Endothelial cell (in vitro differentiated cells): ENCODE data around the gene MRPL23. TPM values are rescaled to one million over a fixed set of nuclear protein-coding genes. Genes with fewer than 3 reads are reported as not detected.

ENCODE experiments used
- DNase-seq: peaks from one replicate; pipeline ENCODE4 v3.0.0; 2021; ENCODE audit warnings: low spot score
- H3K27ac Mint-ChIP-seq: one replicate; pipeline ENCODE4 v1.8.0; 2021; ENCODE audit warnings: mixed read lengths, inconsistent platforms; ENCODE audit not compliant: unreplicated experiment
- H3K27me3 Mint-ChIP-seq: one replicate; pipeline ENCODE4 v1.8.0; 2021; ENCODE audit warnings: mild to moderate bottlenecking, moderate library complexity, mixed read lengths, inconsistent platforms; ENCODE audit not compliant: unreplicated experiment
- H3K36me3 Mint-ChIP-seq: one replicate; pipeline ENCODE4 v1.8.0; 2021; ENCODE audit warnings: mild to moderate bottlenecking, low read depth, mixed read lengths, inconsistent platforms; ENCODE audit not compliant: unreplicated experiment
- H3K4me1 Mint-ChIP-seq: one replicate; pipeline ENCODE4 v1.8.0; 2021; ENCODE audit warnings: mild to moderate bottlenecking, mixed read lengths, inconsistent platforms; ENCODE audit not compliant: unreplicated experiment
- H3K4me3 Mint-ChIP-seq: one replicate; pipeline ENCODE4 v1.8.0; 2021; ENCODE audit warnings: mild to moderate bottlenecking, mixed read lengths, inconsistent platforms; ENCODE audit not compliant: unreplicated experiment
- H3K9me3 Mint-ChIP-seq: one replicate; pipeline ENCODE4 v1.8.0; 2021; ENCODE audit warnings: mixed read lengths, inconsistent platforms; ENCODE audit not compliant: unreplicated experiment
- total RNA-seq: library from RNA; stranded (reverse); fragmentation: NEBNext Ultra II Directional; extraction: Animal tissue kit (Norgen Biotek cat#: 25700); gene quantifications from one replicate; pipeline ENCODE4 v1.2.1, GENCODE V29; 2021; ENCODE audit not compliant: unreplicated experiment
- TF ChIP-seq, protein P1 (sequence below): fragments of 200-600 bp; sonication (generic); IDR thresholded peaks from one replicate; pipeline ENCODE4 v1.5.0; 2021; ENCODE audit warnings: antibody characterized with exemption; ENCODE audit not compliant: unreplicated experiment

Gene MRPL23
- total RNA-seq, 1 donor from 2014 or later = 29.2 TPM

DNA sequence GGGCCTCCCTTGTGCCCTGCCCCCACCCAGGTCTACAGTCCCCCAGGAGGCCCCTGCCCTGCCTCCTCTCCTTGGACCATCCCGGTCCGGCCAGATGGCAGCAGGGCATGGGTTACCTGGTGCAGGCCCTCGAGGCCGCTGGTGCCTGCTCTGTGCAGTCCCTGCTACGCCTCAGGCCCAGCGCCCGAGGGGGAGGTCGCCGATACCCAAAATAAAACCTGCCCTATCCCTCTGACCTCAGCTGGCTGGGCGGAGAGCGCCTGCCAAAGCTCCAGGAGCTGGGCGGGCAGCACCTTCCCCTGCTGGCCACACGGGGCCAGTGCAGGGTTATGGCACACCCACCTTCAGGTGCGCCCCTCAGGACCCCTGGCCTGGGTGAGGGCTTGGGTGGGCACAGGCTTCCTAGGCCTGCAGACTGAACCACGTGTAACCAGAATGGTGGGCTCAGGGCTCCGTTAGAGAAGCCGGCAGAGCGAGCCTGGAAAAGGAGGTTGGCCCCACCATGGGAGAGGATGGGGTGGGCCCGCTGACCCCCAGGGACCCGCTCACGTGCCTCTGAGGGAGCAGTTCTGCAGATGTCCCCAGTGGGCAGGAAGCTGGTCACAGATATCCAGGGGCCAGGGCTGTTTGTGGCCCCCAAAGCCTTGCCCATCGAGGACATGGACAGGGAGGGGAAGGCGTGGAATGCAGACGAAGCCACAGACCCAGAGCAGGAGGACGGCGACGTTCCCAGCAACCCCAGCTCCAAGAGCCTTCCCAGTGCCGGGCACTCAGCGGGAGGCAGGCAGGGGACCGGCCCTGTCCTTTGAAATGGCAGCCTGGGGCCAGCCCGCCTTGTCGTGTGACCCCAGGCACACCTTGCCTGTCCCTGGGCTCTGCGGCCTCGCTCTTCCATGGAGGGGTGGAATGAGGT lies 29.4 kb upstream of the MRPL23 start:
- H3K36me3 Mint-ChIP-seq = peaks cover 12% of the 10 kb centered on the region
- no peaks in the 10 kb centered on the region for H3K9me3 Mint-ChIP-seq
- TF ChIP-seq, protein P1, sequence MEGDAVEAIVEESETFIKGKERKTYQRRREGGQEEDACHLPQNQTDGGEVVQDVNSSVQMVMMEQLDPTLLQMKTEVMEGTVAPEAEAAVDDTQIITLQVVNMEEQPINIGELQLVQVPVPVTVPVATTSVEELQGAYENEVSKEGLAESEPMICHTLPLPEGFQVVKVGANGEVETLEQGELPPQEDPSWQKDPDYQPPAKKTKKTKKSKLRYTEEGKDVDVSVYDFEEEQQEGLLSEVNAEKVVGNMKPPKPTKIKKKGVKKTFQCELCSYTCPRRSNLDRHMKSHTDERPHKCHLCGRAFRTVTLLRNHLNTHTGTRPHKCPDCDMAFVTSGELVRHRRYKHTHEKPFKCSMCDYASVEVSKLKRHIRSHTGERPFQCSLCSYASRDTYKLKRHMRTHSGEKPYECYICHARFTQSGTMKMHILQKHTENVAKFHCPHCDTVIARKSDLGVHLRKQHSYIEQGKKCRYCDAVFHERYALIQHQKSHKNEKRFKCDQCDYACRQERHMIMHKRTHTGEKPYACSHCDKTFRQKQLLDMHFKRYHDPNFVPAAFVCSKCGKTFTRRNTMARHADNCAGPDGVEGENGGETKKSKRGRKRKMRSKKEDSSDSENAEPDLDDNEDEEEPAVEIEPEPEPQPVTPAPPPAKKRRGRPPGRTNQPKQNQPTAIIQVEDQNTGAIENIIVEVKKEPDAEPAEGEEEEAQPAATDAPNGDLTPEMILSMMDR = peak; percentile 75
- H3K4me3 Mint-ChIP-seq = no peak overlapping the region
- peaks cover 3% of the 10 kb centered on the region for H3K4me1 Mint-ChIP-seq
- H3K27ac Mint-ChIP-seq = no peak overlapping the region
- H3K27me3 Mint-ChIP-seq = peaks cover 13% of the 10 kb centered on the region
- DNase-seq = no peak

DNA sequence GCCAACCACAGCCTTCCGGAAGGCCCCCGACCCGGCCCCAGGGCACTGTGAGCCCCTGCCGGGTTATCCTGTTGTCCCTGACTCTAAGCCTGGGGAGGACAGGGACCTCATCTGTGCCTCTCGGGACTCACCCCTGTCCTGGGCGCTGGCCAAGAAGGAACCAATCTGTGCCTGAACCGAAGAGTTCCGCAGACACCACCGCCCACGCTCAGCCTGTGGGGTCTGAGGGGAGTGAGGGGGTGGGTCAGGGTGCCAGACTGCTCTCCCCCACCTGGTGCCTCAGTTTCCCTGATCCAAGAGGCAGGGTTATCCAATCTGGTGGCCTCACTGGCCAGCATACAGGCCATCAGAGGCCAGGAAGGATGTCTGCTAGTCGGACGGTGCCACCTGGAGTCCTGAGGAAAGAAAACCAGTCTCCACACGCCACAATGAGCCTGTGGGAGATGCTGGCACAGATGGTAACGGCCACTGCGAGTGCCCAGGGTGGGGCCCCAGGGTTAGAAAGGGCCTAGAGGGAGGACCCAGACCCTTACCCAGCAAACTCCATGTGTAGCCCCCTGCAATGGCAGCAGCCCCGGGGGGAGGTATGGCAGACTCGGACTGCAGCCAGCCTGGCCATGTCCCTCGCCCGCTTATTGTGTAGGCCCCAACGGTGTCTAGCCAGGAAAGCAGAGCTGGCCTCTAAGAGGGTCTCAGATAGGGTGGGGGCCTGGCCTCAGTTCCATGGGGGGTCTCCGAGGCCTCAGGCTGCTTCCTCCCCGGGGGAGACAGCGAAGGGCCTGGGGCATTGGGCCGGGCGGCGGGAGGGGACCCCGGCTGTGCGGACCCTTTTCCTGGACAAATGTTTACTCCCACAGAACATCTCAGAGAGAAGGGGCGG lies 28.5 kb upstream of the MRPL23 start:
- Mint-ChIP-seq H3K36me3 (peaks cover 12% of the 10 kb centered on the region), H3K27ac (no peak overlapping the region), H3K27me3 (peaks cover 16% of the 10 kb centered on the region), H3K4me3 (no peak overlapping the region), H3K9me3 (no peaks in the 10 kb centered on the region), H3K4me1 (peaks cover 3% of the 10 kb centered on the region)
- DNase-seq = no peak
- TF ChIP-seq, protein P1 = no peak

DNA sequence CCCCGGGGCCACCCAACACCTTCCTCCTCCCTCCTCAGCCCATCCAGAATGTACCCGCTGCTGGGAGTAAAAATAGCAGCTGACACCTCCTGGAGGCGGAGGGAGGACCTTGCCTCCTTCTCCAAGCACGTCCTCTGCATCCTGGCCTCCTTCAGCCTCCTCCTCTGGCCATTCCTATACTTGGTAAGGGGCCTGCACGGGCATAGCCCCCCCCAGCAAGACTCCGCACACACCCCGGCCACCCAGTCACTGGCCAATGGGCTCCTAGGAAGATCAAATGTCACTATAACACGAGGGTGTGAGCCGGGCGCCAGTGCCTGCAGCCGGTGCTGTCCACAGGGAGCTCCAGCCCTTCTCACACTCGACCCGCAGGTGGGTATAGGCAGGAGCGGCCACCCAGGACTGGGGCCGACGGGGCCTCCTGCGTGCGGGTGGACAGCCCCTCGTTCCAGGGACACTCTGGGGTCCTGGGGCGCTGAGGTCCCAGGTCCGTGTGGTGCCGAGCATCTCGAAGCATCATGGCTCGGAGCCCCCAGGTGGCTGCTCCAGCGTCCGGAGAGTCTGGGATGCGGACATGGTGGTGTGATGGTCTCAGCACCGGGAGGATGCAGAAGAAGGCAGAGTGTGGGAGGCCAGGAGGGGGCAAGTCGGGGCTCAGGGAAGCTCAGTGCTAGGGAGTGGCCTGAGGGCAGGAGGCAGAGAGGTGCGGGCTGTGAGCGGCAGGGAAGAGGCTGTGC lies 27.6 kb upstream of the MRPL23 start, which contains the start of gene TNNT3:
TSS of gene TNNT3 (plus strand) at position 313 of the 737 bp plus-strand sequence. CDS start 3,172 bp downstream, outside the sequence.
- Mint-ChIP-seq H3K27ac (no peak within 1 kb of the TSS), H3K4me3 (no peak within 1 kb of the TSS), H3K9me3 (no peaks in the 10 kb centered on the region), H3K4me1 (peaks cover 2% of the 10 kb centered on the region), H3K27me3 (peaks cover 16% of the 10 kb centered on the region), H3K36me3 (peaks cover 7% of the 10 kb centered on the region)
- DNase-seq = no peak
- TF ChIP-seq, protein P1 = no peak

DNA sequence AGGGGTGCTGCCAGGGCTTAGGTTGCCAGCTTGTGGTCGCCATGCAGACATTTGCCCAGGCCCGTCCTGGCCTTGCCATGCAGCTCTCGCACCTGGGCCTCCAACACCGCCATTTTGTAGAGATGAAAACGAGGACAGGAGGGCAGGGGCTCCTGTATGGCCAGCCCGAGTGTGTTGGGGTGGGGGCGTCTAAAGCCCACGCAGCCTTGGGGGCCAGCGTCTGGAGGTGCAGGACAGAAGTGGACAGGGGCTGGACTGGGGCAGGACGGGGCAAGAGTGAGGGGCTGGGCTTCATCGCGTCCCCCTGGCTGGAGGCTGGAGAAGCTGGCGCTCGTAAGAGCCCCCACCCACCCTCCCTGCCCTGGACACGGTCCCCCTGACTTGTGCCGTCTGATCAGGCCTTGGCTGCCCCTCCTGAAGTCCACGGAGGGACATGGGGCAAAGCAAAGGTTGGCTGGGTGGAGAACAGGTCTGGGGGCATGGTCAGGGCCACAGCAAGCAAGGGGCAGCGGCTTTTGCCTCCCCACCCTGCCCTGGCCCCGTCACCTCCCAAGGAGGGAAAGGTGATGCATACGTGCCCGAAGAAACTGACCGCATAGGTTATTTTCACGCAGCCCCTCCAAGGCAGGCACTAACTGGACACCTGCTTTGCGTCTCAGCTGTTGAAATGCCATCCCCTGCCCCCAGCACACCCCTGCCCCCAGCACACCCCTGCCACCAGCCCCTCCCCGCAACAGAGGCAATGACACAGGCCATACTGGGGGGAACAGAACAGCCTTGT lies 26.8 kb upstream of the MRPL23 start:
- H3K36me3 Mint-ChIP-seq = no peaks in the 10 kb centered on the region
- H3K27ac Mint-ChIP-seq = no peak overlapping the region
- TF ChIP-seq, protein P1 = no peak
- no peaks in the 10 kb centered on the region for H3K4me1 Mint-ChIP-seq
- no peak for DNase-seq
- no peaks in the 10 kb centered on the region for H3K9me3 Mint-ChIP-seq
- H3K27me3 Mint-ChIP-seq = peaks cover 13% of the 10 kb centered on the region
- H3K4me3 Mint-ChIP-seq = no peak overlapping the region
